H9 (cell line): Measurements from ENCODE around the gene KRT6C. TPM values are rescaled to one million over a fixed set of nuclear protein-coding genes. Genes with fewer than 3 reads are reported as not detected.

ENCODE experiments used
- DNase-seq: peaks from one replicate; pipeline ENCODE4 v3.0.0-alpha.2; 2017
- H2AFZ ChIP-seq: one replicate; pipeline ENCODE4 v1.6.1; 2013; ENCODE audit warnings: mild to moderate bottlenecking, low read length, control low read depth, moderate library complexity
- H2AK5ac ChIP-seq: 2 replicates; pipeline ENCODE4 v1.6.1; 2013; ENCODE audit warnings: low read length, control low read depth, mixed read lengths; ENCODE audit not compliant: insufficient read length
- H2BK120ac ChIP-seq: one replicate; pipeline ENCODE4 v1.6.1; 2013; ENCODE audit warnings: low read depth, mild to moderate bottlenecking, low read length, control low read depth, inconsistent platforms; ENCODE audit not compliant: poor library complexity, severe bottlenecking
- H2BK12ac ChIP-seq: 2 replicates; pipeline ENCODE4 v1.6.1; 2013; ENCODE audit warnings: low read length, control low read depth, mixed read lengths, low read depth; ENCODE audit not compliant: insufficient read length
- H2BK15ac ChIP-seq: 2 replicates; pipeline ENCODE4 v1.6.1; 2013; ENCODE audit warnings: low read depth, low read length, control low read depth
- H2BK20ac ChIP-seq: one replicate; pipeline ENCODE4 v1.6.1; 2013; ENCODE audit warnings: low read depth, mild to moderate bottlenecking, low read length, control low read depth, inconsistent platforms; ENCODE audit not compliant: poor library complexity, severe bottlenecking
- H2BK5ac ChIP-seq: 2 replicates; pipeline ENCODE4 v1.6.1; 2013; ENCODE audit warnings: low read length, control low read depth, mixed read lengths; ENCODE audit not compliant: insufficient read length
- H3K14ac ChIP-seq: 2 replicates; pipeline ENCODE4 v1.6.1; 2013; ENCODE audit warnings: low read length, control low read depth; ENCODE audit not compliant: insufficient read depth
- H3K18ac ChIP-seq: 2 replicates; pipeline ENCODE4 v1.6.1; 2013; ENCODE audit warnings: low read depth, mild to moderate bottlenecking, mixed read lengths, low read length, control low read depth; ENCODE audit not compliant: insufficient read length
- H3K23ac ChIP-seq: 2 replicates; pipeline ENCODE4 v1.6.1; 2013; ENCODE audit warnings: low read length, control low read depth, mixed read lengths, low read depth; ENCODE audit not compliant: insufficient read length
- H3K23me2 ChIP-seq: 2 replicates; pipeline ENCODE4 v1.6.1; 2013; ENCODE audit warnings: low read depth, mild to moderate bottlenecking, mixed read lengths, low read length, control low read depth; ENCODE audit not compliant: insufficient read length, poor library complexity, severe bottlenecking
- H3K27ac ChIP-seq: 2 replicates; pipeline ENCODE4 v1.5.1; 2013; ENCODE audit warnings: low read length, control low read depth, mixed read lengths, low read depth; ENCODE audit not compliant: insufficient read length
- H3K27me3 ChIP-seq: 2 replicates; pipeline ENCODE4 v1.6.1; 2013; ENCODE audit warnings: low read length, control low read depth, inconsistent platforms; ENCODE audit not compliant: insufficient read depth
- H3K4ac ChIP-seq: 2 replicates; pipeline ENCODE4 v1.6.1; 2013; ENCODE audit warnings: low read depth, mild to moderate bottlenecking, control low read depth, inconsistent platforms, low read length, moderate library complexity
- H3K4me1 ChIP-seq: 2 replicates; pipeline ENCODE4 v1.6.1; 2013; ENCODE audit warnings: low read length, control low read depth, inconsistent platforms; ENCODE audit not compliant: insufficient read depth
- H3K4me2 ChIP-seq: 2 replicates; pipeline ENCODE4 v1.6.1; 2013; ENCODE audit warnings: low read length, control low read depth, mixed read lengths; ENCODE audit not compliant: insufficient read length, insufficient read depth
- H3K56ac ChIP-seq: 2 replicates; pipeline ENCODE4 v1.6.1; 2013; ENCODE audit warnings: low read depth, mild to moderate bottlenecking, mixed read lengths, low read length, control low read depth; ENCODE audit not compliant: insufficient read length
- H3K79me1 ChIP-seq: 2 replicates; pipeline ENCODE4 v1.6.1; 2013; ENCODE audit warnings: low read depth, mild to moderate bottlenecking, moderate library complexity, low read length, control low read depth, inconsistent platforms; ENCODE audit not compliant: insufficient read depth, poor library complexity, severe bottlenecking
- H3K79me2 ChIP-seq: 2 replicates; pipeline ENCODE4 v1.6.1; 2013; ENCODE audit warnings: low read length, control low read depth, inconsistent platforms; ENCODE audit not compliant: insufficient read depth
- H3K9ac ChIP-seq: 2 replicates; pipeline ENCODE4 v1.6.1; 2013; ENCODE audit warnings: low read length, control low read depth, mixed read lengths; ENCODE audit not compliant: insufficient read length; ENCODE audit errors: extremely low read depth
- H3K9me3 ChIP-seq: one replicate; pipeline ENCODE4 v1.6.1; 2013; ENCODE audit warnings: low read depth, low read length, inconsistent platforms; ENCODE audit not compliant: control insufficient read depth
- H3T11ph ChIP-seq: one replicate; pipeline ENCODE4 v1.6.1; 2013; ENCODE audit warnings: mild to moderate bottlenecking, low read length, control low read depth, inconsistent platforms
- H4K20me1 ChIP-seq: one replicate; pipeline ENCODE4 v1.6.1; 2013; ENCODE audit not compliant: control insufficient read depth, insufficient read length, insufficient read depth
- H4K5ac ChIP-seq: 2 replicates; pipeline ENCODE4 v1.6.1; 2013; ENCODE audit warnings: low read depth, mild to moderate bottlenecking, mixed read lengths, low read length, control low read depth; ENCODE audit not compliant: insufficient read length
- H4K8ac ChIP-seq: replicated peaks from 2 replicates; pipeline ENCODE4 v1.6.1; 2013; ENCODE audit warnings: low read length, control low read depth, mixed read lengths, low read depth; ENCODE audit not compliant: insufficient read length
- H4K91ac ChIP-seq: 2 replicates; pipeline ENCODE4 v1.6.1; 2013; ENCODE audit warnings: low read depth, mild to moderate bottlenecking, moderate library complexity, mixed read lengths, low read length, control low read depth; ENCODE audit not compliant: insufficient read length
- H3K27ac Mint-ChIP-seq, 3 experiments: 2 replicates in 2 of 3; 3 replicates in 1 of 3; pipeline ENCODE4 v1.8.0; 2020 to 2021; ENCODE audit warnings: mixed read lengths in 3 of 3, mild to moderate bottlenecking in 1 of 3, moderate library complexity in 1 of 3
- H3K27me3 Mint-ChIP-seq: 2 replicates; pipeline ENCODE4 v1.8.0; 2021; ENCODE audit warnings: low read depth, mild to moderate bottlenecking, moderate library complexity, mixed read lengths
- H3K36me3 Mint-ChIP-seq, 3 experiments: 2 replicates in 2 of 3; 3 replicates in 1 of 3; pipeline ENCODE4 v1.8.0; 2020 to 2021; ENCODE audit warnings: low read depth in 3 of 3, mixed read lengths in 3 of 3; ENCODE audit not compliant: insufficient read depth in 1 of 3
- H3K4me1 Mint-ChIP-seq, 2 experiments: 2 replicates each; pipeline ENCODE4 v1.8.0; 2020; ENCODE audit warnings: mixed read lengths in 2 of 2
- H3K4me3 Mint-ChIP-seq, 2 experiments: 2 replicates in 1 of 2; 3 replicates in 1 of 2; pipeline ENCODE4 v1.8.0; 2020 to 2021; ENCODE audit warnings: mild to moderate bottlenecking in 2 of 2, mixed read lengths in 2 of 2, moderate library complexity in 1 of 2
- H3K9me3 Mint-ChIP-seq, 2 experiments: 2 replicates in 1 of 2; 3 replicates in 1 of 2; pipeline ENCODE4 v1.8.0; 2020; ENCODE audit warnings: mild to moderate bottlenecking in 2 of 2, mixed read lengths in 2 of 2, moderate library complexity in 1 of 2
- WGBS: extraction: QIAGEN DNeasy Blood & Tissue Kit; methylation state at CpG from one replicate; pipeline ENCODE4 v1.1.7; 2013; ENCODE audit warnings: missing lambda C conversion rate, low lambda C conversion rate, mixed read lengths; ENCODE audit not compliant: insufficient read length; ENCODE audit errors: extremely low coverage; 5-methylcytosine and 5-hydroxymethylcytosine counted together
- total RNA-seq: library from RNA; stranded (reverse); gene quantifications from 2 replicates; pipeline ENCODE4 v1.2.1, GENCODE V29; 2021
- TF ChIP-seq, protein P1 (sequence below): fragments of 200-600 bp; sonication (generic); conservative IDR thresholded peaks from 3 replicates; pipeline ENCODE4 v1.8.0; 2021; ENCODE audit warnings: antibody characterized with exemption, mild to moderate bottlenecking

Gene KRT6C
- total RNA-seq, 1 experiment from 2014 or later = not detected

GRCh38 chr12:52455821-52456220 lies 17.8 kb downstream of the KRT6C start:
- H3K9ac ChIP-seq = no peak overlapping the region
- no peak overlapping the region for H4K5ac ChIP-seq
- Mint-ChIP-seq H3K4me3 (no peak overlapping the region), H3K27me3 (peaks cover 3% of the 10 kb centered on the region), H3K36me3 (no peaks in the 10 kb centered on the region), H3K9me3 (no peaks in the 10 kb centered on the region; a peak in 1 of 5 replicates), H3K27ac (no peak overlapping the region), H3K4me1 (peaks cover 14% of the 10 kb centered on the region in 2 experiments)
- H2BK20ac ChIP-seq = no peak overlapping the region
- no peaks in the 10 kb centered on the region for H3K4me1 ChIP-seq
- H3K14ac ChIP-seq = no peak overlapping the region
- H3K56ac ChIP-seq = no peak overlapping the region
- no peaks in the 10 kb centered on the region for H3K27me3 ChIP-seq
- H2BK15ac ChIP-seq = no peak overlapping the region
- no peak overlapping the region for H2BK12ac ChIP-seq
- H4K8ac ChIP-seq = no peak overlapping the region
- no peak overlapping the region for H2AFZ ChIP-seq
- no peaks in the 10 kb centered on the region for H3K79me2 ChIP-seq
- H3T11ph ChIP-seq = no peak overlapping the region
- H2BK120ac ChIP-seq = no peak overlapping the region
- H3K79me1 ChIP-seq = no peaks in the 10 kb centered on the region
- TF ChIP-seq, protein P1, sequence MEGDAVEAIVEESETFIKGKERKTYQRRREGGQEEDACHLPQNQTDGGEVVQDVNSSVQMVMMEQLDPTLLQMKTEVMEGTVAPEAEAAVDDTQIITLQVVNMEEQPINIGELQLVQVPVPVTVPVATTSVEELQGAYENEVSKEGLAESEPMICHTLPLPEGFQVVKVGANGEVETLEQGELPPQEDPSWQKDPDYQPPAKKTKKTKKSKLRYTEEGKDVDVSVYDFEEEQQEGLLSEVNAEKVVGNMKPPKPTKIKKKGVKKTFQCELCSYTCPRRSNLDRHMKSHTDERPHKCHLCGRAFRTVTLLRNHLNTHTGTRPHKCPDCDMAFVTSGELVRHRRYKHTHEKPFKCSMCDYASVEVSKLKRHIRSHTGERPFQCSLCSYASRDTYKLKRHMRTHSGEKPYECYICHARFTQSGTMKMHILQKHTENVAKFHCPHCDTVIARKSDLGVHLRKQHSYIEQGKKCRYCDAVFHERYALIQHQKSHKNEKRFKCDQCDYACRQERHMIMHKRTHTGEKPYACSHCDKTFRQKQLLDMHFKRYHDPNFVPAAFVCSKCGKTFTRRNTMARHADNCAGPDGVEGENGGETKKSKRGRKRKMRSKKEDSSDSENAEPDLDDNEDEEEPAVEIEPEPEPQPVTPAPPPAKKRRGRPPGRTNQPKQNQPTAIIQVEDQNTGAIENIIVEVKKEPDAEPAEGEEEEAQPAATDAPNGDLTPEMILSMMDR = no peak
- H3K18ac ChIP-seq = no peak overlapping the region
- no CpG with 5 or more reads among the region's 1 CpG for WGBS
- no peak overlapping the region for H3K4ac ChIP-seq
- no peak overlapping the region for H4K91ac ChIP-seq
- H2AK5ac ChIP-seq = no peak overlapping the region
- no peak overlapping the region for H3K23ac ChIP-seq
- H2BK5ac ChIP-seq = no peak overlapping the region
- no peaks in the 10 kb centered on the region for H3K23me2 ChIP-seq
- no peak overlapping the region for H3K4me2 ChIP-seq
- H4K20me1 ChIP-seq = no peaks in the 10 kb centered on the region
- no peak overlapping the region for H3K27ac ChIP-seq
- DNase-seq = no peak
- H3K9me3 ChIP-seq = no peaks in the 10 kb centered on the region
